KOPT-K1 (cell line): Measurements from ENCODE around the gene PTPRT.

Experiments
- H3K27ac ChIP-seq: fragments of 200-600 bp; sonication (generic); 2 replicates; pipeline ENCODE4 v1.5.1; 2016; ENCODE audit warnings: antibody characterized with exemption, mild to moderate bottlenecking, low read depth, low read length; ENCODE audit not compliant: poor library complexity, severe bottlenecking
- H3K36me3 ChIP-seq: fragments of 200-600 bp; sonication (generic); 2 replicates; pipeline ENCODE4 v1.5.1; 2017; ENCODE audit warnings: antibody characterized with exemption, mild to moderate bottlenecking, low read length, moderate library complexity; ENCODE audit not compliant: insufficient read depth
- H3K9me3 ChIP-seq: fragments of 200-600 bp; sonication (generic); 2 replicates; pipeline ENCODE4 v1.5.1; 2017; ENCODE audit warnings: antibody characterized with exemption, low read length, mild to moderate bottlenecking; ENCODE audit not compliant: insufficient read depth, poor library complexity, severe bottlenecking

PTPRT gene

DNA sequence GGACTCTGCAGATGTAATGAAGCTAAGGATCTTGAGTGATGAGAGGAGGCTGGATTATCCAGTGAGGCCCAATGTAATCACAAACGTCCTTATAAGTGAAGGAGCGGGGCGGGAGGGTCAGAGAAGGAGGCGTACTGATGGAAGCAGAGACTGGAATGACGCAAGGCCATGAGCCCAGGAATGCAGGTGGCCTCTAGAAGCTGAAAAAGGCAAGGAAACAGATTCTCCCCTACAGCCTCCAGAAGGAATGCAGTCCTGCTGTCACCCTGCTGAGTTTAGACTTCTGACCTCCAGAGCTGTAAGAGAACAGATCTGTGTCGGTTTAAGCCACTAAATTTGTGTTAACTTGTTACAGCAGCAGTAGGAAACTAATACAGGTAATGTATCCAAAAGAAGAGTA lies 227.9 kb downstream of the PTPRT start:
- H3K27ac ChIP-seq: no peak overlapping the region
- no peaks in the 10 kb centered on the region for H3K36me3 ChIP-seq
- no peaks in the 10 kb centered on the region for H3K9me3 ChIP-seq

DNA sequence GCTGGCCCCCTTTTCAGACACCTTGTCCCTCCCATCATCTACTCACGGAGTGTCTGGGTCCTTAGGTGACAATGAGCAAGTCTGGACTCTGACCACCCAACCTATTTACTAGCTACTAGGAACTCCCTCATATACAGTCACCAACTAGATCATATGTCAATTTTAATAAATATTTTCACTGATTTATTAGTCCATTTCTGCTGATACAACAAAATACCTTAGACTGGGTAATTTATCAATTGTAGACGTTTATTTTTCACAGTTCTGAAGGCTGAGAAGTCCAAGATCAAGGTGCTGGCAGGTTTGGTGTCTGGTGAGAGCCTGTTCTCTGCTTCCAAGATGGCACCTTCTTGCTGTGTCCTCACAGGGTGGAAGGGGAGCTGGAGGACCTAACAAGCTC lies 229.7 kb downstream of the PTPRT start:
- no peaks in the 10 kb centered on the region for H3K36me3 ChIP-seq
- H3K27ac ChIP-seq: no peak overlapping the region
- no peaks in the 10 kb centered on the region for H3K9me3 ChIP-seq

- Histone ChIP-seq H3K36me3 (no peaks in the 10 kb centered on the region), H3K9me3 (no peaks in the 10 kb centered on the region), H3K27ac (no peak overlapping the region)
These were observed 231.2 kb downstream of the PTPRT start for GRCh38 chr20:42958367-42959069.

DNA sequence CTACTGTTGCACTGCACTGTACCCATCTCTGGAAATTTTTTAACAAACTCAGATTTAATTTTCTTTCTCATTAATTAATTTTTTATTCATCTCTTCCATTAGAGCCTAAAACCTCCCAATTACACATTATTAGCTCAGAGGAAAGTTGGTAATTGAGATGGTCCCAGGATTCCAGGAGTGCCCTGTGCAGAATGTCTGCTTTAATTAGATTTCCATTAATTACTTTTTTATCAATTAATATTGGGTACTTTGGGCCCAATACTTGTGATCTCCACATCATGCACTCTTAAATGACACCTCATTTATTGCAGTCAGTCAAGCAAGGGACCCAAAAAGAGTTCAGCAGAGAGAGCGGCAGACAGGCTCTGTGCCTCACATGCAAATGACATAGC lies 232.0 kb downstream of the PTPRT start:
- Histone ChIP-seq H3K27ac (no peak overlapping the region), H3K9me3 (no peaks in the 10 kb centered on the region)

GRCh38 chr20:42957018-42957703 lies 232.5 kb downstream of the PTPRT start:
- Histone ChIP-seq H3K9me3 (no peaks in the 10 kb centered on the region), H3K36me3 (no peaks in the 10 kb centered on the region), H3K27ac (no peak overlapping the region)

More for the DNA sequence above, 232.0 kb downstream of the PTPRT start:
- H3K36me3 ChIP-seq: no peaks in the 10 kb centered on the region

- Histone ChIP-seq H3K27ac (no peak overlapping the region), H3K9me3 (no peaks in the 10 kb centered on the region), H3K36me3 (no peaks in the 10 kb centered on the region)
These were observed 234.0 kb downstream of the PTPRT start for GRCh38 chr20:42955713-42956112.

DNA sequence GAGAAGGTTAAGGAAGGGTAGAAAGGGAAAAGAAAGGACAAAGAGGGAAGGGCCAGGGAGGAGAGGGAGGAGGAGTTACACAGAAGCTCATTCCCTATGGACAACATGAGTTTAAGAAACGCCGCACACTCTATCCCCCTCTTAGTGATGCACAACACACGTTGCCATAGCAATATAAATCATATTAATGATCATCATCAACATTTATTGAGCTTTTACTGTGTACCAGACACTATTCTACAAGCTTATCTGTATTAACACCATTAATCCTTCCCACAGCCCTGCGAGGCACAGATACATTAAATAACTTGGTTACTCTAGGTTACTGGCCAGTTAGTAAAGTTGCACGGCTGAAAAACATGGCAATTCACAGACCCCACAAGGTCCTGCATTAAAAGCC lies 234.8 kb downstream of the PTPRT start:
- H3K9me3 ChIP-seq: no peaks in the 10 kb centered on the region
- no peak overlapping the region for H3K27ac ChIP-seq
- no peaks in the 10 kb centered on the region for H3K36me3 ChIP-seq

DNA sequence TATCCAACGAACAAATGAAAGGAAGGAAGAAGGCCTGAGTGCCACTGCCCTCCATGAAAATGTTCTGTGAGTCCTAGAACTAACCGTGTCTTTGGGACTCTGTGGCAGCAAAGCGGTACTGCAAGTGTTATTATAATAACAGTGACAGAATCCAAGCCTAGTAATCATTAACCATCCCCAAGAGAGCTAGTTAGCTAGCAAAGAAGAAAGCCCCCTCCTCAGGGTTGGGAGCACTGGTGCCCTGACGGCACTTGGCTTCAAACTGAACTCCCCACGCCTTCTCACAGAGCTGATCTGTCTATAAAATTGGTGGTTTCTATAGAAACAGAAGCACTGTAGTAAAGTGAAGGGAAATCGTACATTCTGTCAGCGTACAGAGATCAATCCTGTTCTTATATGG lies 239.8 kb downstream of the PTPRT start:
- H3K36me3 ChIP-seq: no peaks in the 10 kb centered on the region

DNA sequence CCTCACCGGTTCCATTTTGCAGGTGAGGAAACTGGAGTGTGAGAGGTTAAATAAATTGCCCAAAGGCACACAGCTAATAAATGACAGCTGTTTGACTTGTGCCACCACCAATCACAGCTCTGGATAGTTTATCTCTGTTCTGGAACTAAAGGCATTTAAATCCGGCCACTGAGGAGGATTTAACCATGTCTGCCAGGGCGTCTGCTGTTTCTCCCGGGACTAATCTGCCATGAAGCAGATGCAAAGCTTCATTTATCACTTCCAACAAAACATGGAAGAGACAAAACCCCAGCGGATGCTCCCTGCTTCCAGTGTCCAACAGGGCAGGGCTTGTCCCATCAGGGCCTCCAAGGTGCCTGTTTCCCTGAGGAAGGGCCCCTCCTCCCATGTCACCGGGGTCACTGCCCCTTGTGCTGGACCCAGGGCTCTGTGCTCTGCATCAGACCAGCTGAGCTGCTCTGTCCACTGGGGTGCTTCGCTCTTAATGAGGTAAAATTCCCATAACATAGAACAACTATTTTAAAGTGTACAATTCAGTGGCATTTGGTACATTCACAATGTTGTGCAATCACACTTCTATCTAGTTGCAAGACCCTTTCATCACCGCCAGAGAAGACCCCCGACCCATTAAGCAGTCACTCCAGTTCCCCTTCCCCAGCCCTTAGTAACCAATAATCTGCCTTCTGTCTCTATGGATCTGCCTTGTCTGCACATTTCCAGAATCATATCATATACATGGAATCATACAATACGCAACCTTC lies 244.3 kb downstream of the PTPRT start:
- no peak overlapping the region for H3K27ac ChIP-seq
- H3K9me3 ChIP-seq: no peaks in the 10 kb centered on the region
- H3K36me3 ChIP-seq: no peaks in the 10 kb centered on the region

More for the DNA sequence above, 239.8 kb downstream of the PTPRT start:
- Histone ChIP-seq H3K27ac (no peak overlapping the region), H3K9me3 (no peaks in the 10 kb centered on the region)

GRCh38 chr20:42941629-42942028 lies 248.1 kb downstream of the PTPRT start:
- Histone ChIP-seq H3K9me3 (no peaks in the 10 kb centered on the region), H3K27ac (no peak overlapping the region), H3K36me3 (no peaks in the 10 kb centered on the region)

- H3K27ac ChIP-seq: no peak overlapping the region
- H3K9me3 ChIP-seq: no peaks in the 10 kb centered on the region
- H3K36me3 ChIP-seq: no peaks in the 10 kb centered on the region
These were observed 251.1 kb downstream of the PTPRT start for GRCh38 chr20:42938441-42939205.

DNA sequence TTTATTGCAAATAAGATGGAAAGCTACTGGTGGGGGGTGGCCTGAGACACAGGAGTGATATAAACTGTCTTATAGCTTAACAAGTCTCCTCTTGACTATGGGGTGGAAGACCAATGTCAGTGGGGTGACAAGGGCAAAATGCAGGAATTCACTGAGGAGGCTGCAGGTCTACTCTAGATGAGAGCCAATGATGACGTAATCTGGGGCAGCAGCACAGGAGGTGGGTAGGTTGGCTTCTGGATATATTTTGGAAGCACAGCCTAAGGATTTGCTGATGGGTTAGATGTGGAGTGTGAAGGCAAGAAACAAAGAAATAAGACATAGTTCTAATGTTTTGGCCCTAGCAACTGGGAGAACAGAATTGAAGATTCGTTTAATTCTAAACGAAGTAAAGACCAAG lies 253.2 kb downstream of the PTPRT start:
- H3K27ac ChIP-seq: no peak overlapping the region
- no peaks in the 10 kb centered on the region for H3K36me3 ChIP-seq
- H3K9me3 ChIP-seq: no peaks in the 10 kb centered on the region

DNA sequence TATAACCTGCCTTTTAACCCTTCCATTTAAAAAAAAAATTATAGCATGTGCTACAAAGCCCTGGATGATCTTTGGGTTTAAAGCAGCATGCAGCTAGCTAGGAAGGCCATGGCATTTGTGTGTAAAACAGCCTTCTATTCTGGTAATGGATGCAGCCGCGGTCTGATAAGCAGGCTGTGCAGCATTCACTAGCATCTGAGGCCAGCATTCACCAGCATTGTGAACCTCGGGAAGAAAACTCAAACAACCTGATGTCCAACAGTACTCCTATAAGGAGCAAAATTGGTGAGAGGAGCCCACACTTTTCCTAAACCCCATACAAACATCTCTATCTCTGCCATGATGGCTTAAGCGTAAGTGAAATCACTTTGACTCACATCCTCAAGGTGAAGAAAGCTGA lies 265.5 kb downstream of the PTPRT start:
- H3K36me3 ChIP-seq: no peaks in the 10 kb centered on the region
- H3K9me3 ChIP-seq: no peaks in the 10 kb centered on the region
- H3K27ac ChIP-seq: no peak overlapping the region

DNA sequence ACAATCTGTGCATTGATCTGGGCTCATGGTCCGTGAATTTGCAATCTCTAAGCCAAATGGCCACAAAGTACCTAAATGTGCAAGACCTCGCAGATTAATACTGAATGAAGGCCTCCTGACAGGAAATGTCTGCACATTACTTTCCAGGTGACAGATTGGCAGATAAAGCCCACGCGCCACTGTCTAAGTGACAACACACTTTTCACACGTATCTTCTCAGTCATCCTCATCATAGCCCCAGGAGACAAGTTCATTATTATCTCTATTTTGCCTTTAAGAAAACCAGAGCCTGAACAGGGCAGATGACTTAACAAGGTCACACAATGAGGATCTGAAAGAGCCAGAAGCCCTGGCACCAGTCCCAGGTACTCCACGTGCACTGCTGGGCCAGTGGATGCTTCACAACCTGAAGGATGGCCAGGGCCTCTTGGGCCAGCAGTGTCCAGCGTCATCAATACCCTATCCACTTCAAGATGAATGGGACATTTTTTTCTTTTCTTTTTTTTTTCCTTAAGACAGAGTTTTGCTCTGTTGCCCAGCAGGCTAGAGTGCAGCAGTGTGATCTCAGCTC lies 266.3 kb downstream of the PTPRT start:
- no peaks in the 10 kb centered on the region for H3K9me3 ChIP-seq
- no peak overlapping the region for H3K27ac ChIP-seq
- no peaks in the 10 kb centered on the region for H3K36me3 ChIP-seq

GRCh38 chr20:42920776-42921175 lies 268.9 kb downstream of the PTPRT start:
- Histone ChIP-seq H3K9me3 (peaks cover 4% of the 10 kb centered on the region), H3K27ac (no peak overlapping the region), H3K36me3 (no peaks in the 10 kb centered on the region)
